WTC11 (cell line): ENCODE data around the gene IL20RB.

ENCODE experiments used
- CTCF ChIP-seq: fragments of 200-600 bp; IDR thresholded peaks from 2 replicates; pipeline ENCODE4 v1.8.0; 2022; ENCODE audit warnings: antibody characterized with exemption
- ETV6 ChIP-seq: sonication (generic); formaldehyde crosslinking; IDR thresholded peaks from 2 replicates; pipeline ENCODE4 v1.8.1; 2022; ENCODE audit warnings: mild to moderate bottlenecking, missing genetic modification reagents
- ZNF317 ChIP-seq: sonication (generic); formaldehyde crosslinking; IDR thresholded peaks from 2 replicates; pipeline ENCODE4 v1.8.1; 2023; ENCODE audit warnings: low read depth, mild to moderate bottlenecking, moderate library complexity, missing genetic modification reagents, borderline replicate concordance

- TF ChIP-seq CTCF = no peak
- no peak for TF ChIP-seq ZNF317 (CRISPR knock-in tag)
- TF ChIP-seq ETV6 (CRISPR knock-in tag) = no peak
These were observed 8.6 kb upstream of the IL20RB start for GRCh38 chr3:136949146-136949545.
